Neural cell (in vitro differentiated cells): ENCODE results near the gene MAIP1. TPM values are rescaled to one million over a fixed set of nuclear protein-coding genes. Genes with fewer than 3 reads are reported as not detected.

Source experiments
- H2AFZ ChIP-seq: fragments of 200-600, 300-800 bp; sonication (generic), shearing (Covaris generic); 2 replicates; pipeline ENCODE4 v1.6.0; 2014; ENCODE audit warnings: low read depth, mild to moderate bottlenecking, antibody characterized with exemption, low read length, moderate library complexity
- H3F3A ChIP-seq: fragments of 200-600 bp; shearing (Covaris generic); 2 replicates; pipeline ENCODE4 v1.6.1; 2016; ENCODE audit warnings: mild to moderate bottlenecking, moderate library complexity, mixed read lengths, antibody characterized with exemption, low read length; ENCODE audit not compliant: insufficient read depth, poor library complexity, severe bottlenecking
- H3K27ac ChIP-seq: fragments of 200-600, 300-800 bp; sonication (generic), shearing (Covaris generic); 2 replicates; pipeline ENCODE4 v1.5.1; 2014; ENCODE audit warnings: mild to moderate bottlenecking, low read length, moderate library complexity
- H3K27me3 ChIP-seq: fragments of 300-800, 200-600 bp; sonication (generic), shearing (Covaris generic); 2 replicates; pipeline ENCODE4 v1.6.0; 2014; ENCODE audit warnings: mild to moderate bottlenecking, low read depth, low read length, moderate library complexity; ENCODE audit not compliant: insufficient read depth
- H3K36me3 ChIP-seq: fragments of 300-800, 200-600 bp; sonication (generic), shearing (Covaris generic); 2 replicates; pipeline ENCODE4 v1.5.1; 2014; ENCODE audit warnings: mild to moderate bottlenecking, antibody characterized with exemption, low read length, moderate library complexity; ENCODE audit not compliant: insufficient read depth
- H3K4me2 ChIP-seq: fragments of 300-800, 200-600 bp; sonication (generic), shearing (Covaris generic); 2 replicates; pipeline ENCODE4 v1.6.0; 2014; ENCODE audit warnings: mild to moderate bottlenecking, low read length
- H3K4me3 ChIP-seq: fragments of 300-800, 200-600 bp; sonication (generic), shearing (Covaris generic); 2 replicates; pipeline ENCODE4 v1.5.1; 2014; ENCODE audit warnings: mild to moderate bottlenecking, low read length, moderate library complexity
- H3K79me2 ChIP-seq: fragments of 200-600 bp; shearing (Covaris generic); replicated peaks from 2 replicates; pipeline ENCODE4 v1.6.0; 2014; ENCODE audit warnings: mild to moderate bottlenecking, low read length, moderate library complexity; ENCODE audit not compliant: insufficient read depth
- H3K9ac ChIP-seq: fragments of 300-800, 200-600 bp; sonication (generic), shearing (Covaris generic); 2 replicates; pipeline ENCODE4 v1.6.1; 2016; ENCODE audit warnings: mild to moderate bottlenecking, low read length, mixed read lengths
- H3K9me2 ChIP-seq: fragments of 200-600 bp; shearing (Covaris generic); 2 replicates; pipeline ENCODE4 v1.6.1; 2016; ENCODE audit warnings: mild to moderate bottlenecking, low read length, mixed read lengths; ENCODE audit not compliant: insufficient read depth
- H3K9me3 ChIP-seq: fragments of 200-600, 300-800 bp; sonication (generic), shearing (Covaris generic); 2 replicates; pipeline ENCODE4 v1.6.1; 2016; ENCODE audit warnings: mild to moderate bottlenecking, mixed run types, low read length, moderate library complexity, mixed read lengths
- H4K20me1 ChIP-seq: fragments of 200-600 bp; shearing (Covaris generic); 2 replicates; pipeline ENCODE4 v1.6.1; 2016; ENCODE audit warnings: mild to moderate bottlenecking, mixed run types; ENCODE audit not compliant: insufficient read depth
- EP300 ChIP-seq: fragments of 450-650 bp; conservative IDR thresholded peaks from 2 replicates; pipeline ENCODE4 v1.6.1; 2014; ENCODE audit warnings: antibody characterized with exemption, mild to moderate bottlenecking, moderate library complexity; ENCODE audit not compliant: poor library complexity, severe bottlenecking
- EZH2 ChIP-seq: fragments of 200-600, 300-800 bp; shearing (Covaris generic), sonication (generic); IDR thresholded peaks from 2 replicates; pipeline ENCODE4 v1.6.1; 2014; ENCODE audit warnings: antibody characterized with exemption, low read length, borderline replicate concordance, mild to moderate bottlenecking; ENCODE audit not compliant: insufficient read depth, poor library complexity, severe bottlenecking
- MXI1 ChIP-seq: fragments of 450-650 bp; conservative IDR thresholded peaks from 2 replicates; pipeline ENCODE4 v1.6.1; 2014; ENCODE audit warnings: antibody characterized with exemption, mild to moderate bottlenecking; ENCODE audit not compliant: poor library complexity, severe bottlenecking
- POLR2AphosphoS5 ChIP-seq: IDR thresholded peaks from 2 replicates; pipeline ENCODE4 v1.6.1; 2012
- RAD21 ChIP-seq: fragments of 450-650 bp; conservative IDR thresholded peaks from 2 replicates; pipeline ENCODE4 v1.6.1; 2014; ENCODE audit warnings: antibody characterized with exemption, mild to moderate bottlenecking, moderate library complexity
- SMC3 ChIP-seq: fragments of 450-650 bp; conservative IDR thresholded peaks from 2 replicates; pipeline ENCODE4 v1.6.1; 2014; ENCODE audit warnings: antibody characterized with exemption, mild to moderate bottlenecking, moderate library complexity; ENCODE audit not compliant: poor library complexity
- TAF1 ChIP-seq: IDR thresholded peaks from 2 replicates; pipeline ENCODE4 v1.6.1; 2012; ENCODE audit warnings: low read depth
- polyA plus RNA-seq: library from polyadenylated mRNA; depleted of rRNA; stranded (reverse); fragments of >200 nt; gene quantifications from 2 replicates; pipeline ENCODE4 v1.2.3, GENCODE V29; 2014
- TF ChIP-seq, protein P1 (sequence below): IDR thresholded peaks from 2 replicates; pipeline ENCODE4 v1.6.1; 2012; ENCODE audit warnings: borderline replicate concordance
- TF ChIP-seq, protein P2 (sequence below): fragments of 450-650 bp; IDR thresholded peaks from 2 replicates; pipeline ENCODE4 v1.5.1; 2014; ENCODE audit warnings: antibody characterized with exemption, mild to moderate bottlenecking, moderate library complexity; ENCODE audit not compliant: poor library complexity, severe bottlenecking

Gene MAIP1
- polyA plus RNA-seq, 1 donor from 2014 or later: 24.1 TPM

DNA sequence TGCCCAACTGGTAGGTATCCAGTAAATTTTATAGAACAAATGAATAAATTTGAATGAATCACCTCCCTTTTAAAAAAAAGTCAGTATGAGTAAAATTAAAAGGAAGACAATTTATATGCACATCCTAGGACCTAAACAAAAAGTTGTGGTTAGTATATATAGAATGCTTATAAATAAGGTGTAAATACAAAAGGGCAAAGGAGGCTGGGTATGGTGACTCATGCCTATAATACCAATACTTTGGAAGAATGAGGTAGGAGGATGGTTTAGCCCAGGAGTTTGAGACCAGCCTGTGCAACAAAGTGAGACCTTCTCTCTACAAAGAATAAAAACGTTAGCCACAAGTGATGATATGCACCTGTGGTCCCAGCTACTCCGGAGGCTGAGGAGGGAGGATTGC is 31.5 kb upstream of the MAIP1 start:
- Histone ChIP-seq H4K20me1 (no peaks in the 10 kb centered on the region), H3K79me2 (peaks cover 47% of the 10 kb centered on the region), H3K9ac (no peak overlapping the region), H3K36me3 (peaks cover 11% of the 10 kb centered on the region), H3F3A (no peaks in the 10 kb centered on the region), H3K4me3 (no peak overlapping the region), H2AFZ (no peak overlapping the region), H3K9me2 (no peaks in the 10 kb centered on the region), H3K9me3 (no peaks in the 10 kb centered on the region), H3K4me2 (no peak overlapping the region), H3K27me3 (no peaks in the 10 kb centered on the region), H3K27ac (no peak overlapping the region)
- TF ChIP-seq TAF1: no peak
- no peak for TF ChIP-seq POLR2AphosphoS5
- TF ChIP-seq, protein P1, sequence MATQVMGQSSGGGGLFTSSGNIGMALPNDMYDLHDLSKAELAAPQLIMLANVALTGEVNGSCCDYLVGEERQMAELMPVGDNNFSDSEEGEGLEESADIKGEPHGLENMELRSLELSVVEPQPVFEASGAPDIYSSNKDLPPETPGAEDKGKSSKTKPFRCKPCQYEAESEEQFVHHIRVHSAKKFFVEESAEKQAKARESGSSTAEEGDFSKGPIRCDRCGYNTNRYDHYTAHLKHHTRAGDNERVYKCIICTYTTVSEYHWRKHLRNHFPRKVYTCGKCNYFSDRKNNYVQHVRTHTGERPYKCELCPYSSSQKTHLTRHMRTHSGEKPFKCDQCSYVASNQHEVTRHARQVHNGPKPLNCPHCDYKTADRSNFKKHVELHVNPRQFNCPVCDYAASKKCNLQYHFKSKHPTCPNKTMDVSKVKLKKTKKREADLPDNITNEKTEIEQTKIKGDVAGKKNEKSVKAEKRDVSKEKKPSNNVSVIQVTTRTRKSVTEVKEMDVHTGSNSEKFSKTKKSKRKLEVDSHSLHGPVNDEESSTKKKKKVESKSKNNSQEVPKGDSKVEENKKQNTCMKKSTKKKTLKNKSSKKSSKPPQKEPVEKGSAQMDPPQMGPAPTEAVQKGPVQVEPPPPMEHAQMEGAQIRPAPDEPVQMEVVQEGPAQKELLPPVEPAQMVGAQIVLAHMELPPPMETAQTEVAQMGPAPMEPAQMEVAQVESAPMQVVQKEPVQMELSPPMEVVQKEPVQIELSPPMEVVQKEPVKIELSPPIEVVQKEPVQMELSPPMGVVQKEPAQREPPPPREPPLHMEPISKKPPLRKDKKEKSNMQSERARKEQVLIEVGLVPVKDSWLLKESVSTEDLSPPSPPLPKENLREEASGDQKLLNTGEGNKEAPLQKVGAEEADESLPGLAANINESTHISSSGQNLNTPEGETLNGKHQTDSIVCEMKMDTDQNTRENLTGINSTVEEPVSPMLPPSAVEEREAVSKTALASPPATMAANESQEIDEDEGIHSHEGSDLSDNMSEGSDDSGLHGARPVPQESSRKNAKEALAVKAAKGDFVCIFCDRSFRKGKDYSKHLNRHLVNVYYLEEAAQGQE: no peak
- TF ChIP-seq, protein P2, sequence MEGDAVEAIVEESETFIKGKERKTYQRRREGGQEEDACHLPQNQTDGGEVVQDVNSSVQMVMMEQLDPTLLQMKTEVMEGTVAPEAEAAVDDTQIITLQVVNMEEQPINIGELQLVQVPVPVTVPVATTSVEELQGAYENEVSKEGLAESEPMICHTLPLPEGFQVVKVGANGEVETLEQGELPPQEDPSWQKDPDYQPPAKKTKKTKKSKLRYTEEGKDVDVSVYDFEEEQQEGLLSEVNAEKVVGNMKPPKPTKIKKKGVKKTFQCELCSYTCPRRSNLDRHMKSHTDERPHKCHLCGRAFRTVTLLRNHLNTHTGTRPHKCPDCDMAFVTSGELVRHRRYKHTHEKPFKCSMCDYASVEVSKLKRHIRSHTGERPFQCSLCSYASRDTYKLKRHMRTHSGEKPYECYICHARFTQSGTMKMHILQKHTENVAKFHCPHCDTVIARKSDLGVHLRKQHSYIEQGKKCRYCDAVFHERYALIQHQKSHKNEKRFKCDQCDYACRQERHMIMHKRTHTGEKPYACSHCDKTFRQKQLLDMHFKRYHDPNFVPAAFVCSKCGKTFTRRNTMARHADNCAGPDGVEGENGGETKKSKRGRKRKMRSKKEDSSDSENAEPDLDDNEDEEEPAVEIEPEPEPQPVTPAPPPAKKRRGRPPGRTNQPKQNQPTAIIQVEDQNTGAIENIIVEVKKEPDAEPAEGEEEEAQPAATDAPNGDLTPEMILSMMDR: no peak
- TF ChIP-seq MXI1: no peak
- TF ChIP-seq EP300: no peak
- TF ChIP-seq RAD21: no peak
- TF ChIP-seq EZH2: no peak

DNA sequence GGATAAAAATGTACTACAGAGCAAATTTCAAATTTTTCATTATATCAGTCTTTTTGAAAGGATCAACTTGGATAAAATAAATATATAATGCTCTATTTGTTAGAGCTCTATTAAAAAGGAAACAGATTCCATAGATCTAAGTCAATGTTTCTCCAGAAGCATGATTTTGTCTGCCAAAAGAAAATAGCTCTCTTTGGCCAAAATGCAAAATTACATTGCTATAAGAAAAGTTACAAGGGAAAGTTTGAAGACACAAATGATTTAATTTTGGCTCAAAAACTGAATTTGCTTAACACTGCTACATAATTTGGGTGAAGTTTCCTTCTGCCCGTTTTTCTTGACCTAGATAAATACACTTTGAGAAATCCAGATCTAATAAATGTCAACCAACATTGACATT is 28.6 kb upstream of the MAIP1 start:
- peaks cover 29% of the 10 kb centered on the region for H3K79me2 ChIP-seq
- H3K4me3 ChIP-seq: no peak overlapping the region
- no peaks in the 10 kb centered on the region for H4K20me1 ChIP-seq
- no peaks in the 10 kb centered on the region for H3F3A ChIP-seq
- H3K27ac ChIP-seq: no peak overlapping the region
- TF ChIP-seq POLR2AphosphoS5 (no peak), RAD21 (no peak), MXI1 (no peak), EZH2 (no peak), TAF1 (no peak), EP300 (no peak), SMC3 (no peak)
- TF ChIP-seq, protein P1: no peak
- TF ChIP-seq, protein P2: no peak
- H3K27me3 ChIP-seq: no peaks in the 10 kb centered on the region
- no peak overlapping the region for H2AFZ ChIP-seq
- H3K9ac ChIP-seq: no peak overlapping the region
- H3K36me3 ChIP-seq: peaks cover 11% of the 10 kb centered on the region
- H3K4me2 ChIP-seq: no peak overlapping the region
- no peaks in the 10 kb centered on the region for H3K9me3 ChIP-seq
- no peaks in the 10 kb centered on the region for H3K9me2 ChIP-seq
